Neural crest cell (in vitro differentiated cells): ENCODE measurements around the gene APOBR. TPM values are rescaled to one million over a fixed set of nuclear protein-coding genes. Genes with fewer than 3 reads are reported as not detected.

Experiments used
- DNase-seq: peaks from one replicate; pipeline ENCODE4 v3.0.0; 2021; ENCODE audit warnings: low read depth, mixed read lengths, low spot score
- H3K27ac Mint-ChIP-seq: one replicate; pipeline ENCODE4 v1.8.0; 2021; ENCODE audit warnings: mild to moderate bottlenecking, mixed read lengths; ENCODE audit not compliant: unreplicated experiment
- H3K27me3 Mint-ChIP-seq: 2 replicates; pipeline ENCODE4 v1.8.0; 2021; ENCODE audit warnings: low read depth, mild to moderate bottlenecking, mixed read lengths
- H3K36me3 Mint-ChIP-seq: 2 replicates; pipeline ENCODE4 v1.8.0; 2021; ENCODE audit warnings: low read depth, mild to moderate bottlenecking, mixed read lengths
- H3K4me1 Mint-ChIP-seq: 2 replicates; pipeline ENCODE4 v1.8.0; 2021; ENCODE audit warnings: mixed read lengths
- H3K4me3 Mint-ChIP-seq: one replicate; pipeline ENCODE4 v1.8.0; 2021; ENCODE audit warnings: mild to moderate bottlenecking, mixed read lengths
- H3K9me3 Mint-ChIP-seq: 2 replicates; pipeline ENCODE4 v1.8.0; 2021; ENCODE audit warnings: mixed read lengths
- CTCF ChIP-seq: fragments of 200-600 bp; sonication (generic); conservative IDR thresholded peaks from 2 replicates; pipeline ENCODE4 v1.5.0; 2021; ENCODE audit warnings: antibody characterized with exemption, mild to moderate bottlenecking
- total RNA-seq: library from RNA; stranded (reverse); gene quantifications from 2 replicates; pipeline ENCODE4 v1.2.1, GENCODE V29; 2021

APOBR gene
- total RNA-seq, 1 donor from 2014 or later, result 0.14 TPM

GRCh38 chr16:28537076-28537475, 42.6 kb downstream of the APOBR start:
- H3K9me3 Mint-ChIP-seq, result no peaks in the 10 kb centered on the region
- no peak for DNase-seq
- H3K4me1 Mint-ChIP-seq, result no peaks in the 10 kb centered on the region
- TF ChIP-seq CTCF, result no peak
- no peak overlapping the region for H3K4me3 Mint-ChIP-seq
- H3K27ac Mint-ChIP-seq, result peak overlapping the region; percentile 86
- no peaks in the 10 kb centered on the region for H3K27me3 Mint-ChIP-seq
- H3K36me3 Mint-ChIP-seq, result no peaks in the 10 kb centered on the region

DNA sequence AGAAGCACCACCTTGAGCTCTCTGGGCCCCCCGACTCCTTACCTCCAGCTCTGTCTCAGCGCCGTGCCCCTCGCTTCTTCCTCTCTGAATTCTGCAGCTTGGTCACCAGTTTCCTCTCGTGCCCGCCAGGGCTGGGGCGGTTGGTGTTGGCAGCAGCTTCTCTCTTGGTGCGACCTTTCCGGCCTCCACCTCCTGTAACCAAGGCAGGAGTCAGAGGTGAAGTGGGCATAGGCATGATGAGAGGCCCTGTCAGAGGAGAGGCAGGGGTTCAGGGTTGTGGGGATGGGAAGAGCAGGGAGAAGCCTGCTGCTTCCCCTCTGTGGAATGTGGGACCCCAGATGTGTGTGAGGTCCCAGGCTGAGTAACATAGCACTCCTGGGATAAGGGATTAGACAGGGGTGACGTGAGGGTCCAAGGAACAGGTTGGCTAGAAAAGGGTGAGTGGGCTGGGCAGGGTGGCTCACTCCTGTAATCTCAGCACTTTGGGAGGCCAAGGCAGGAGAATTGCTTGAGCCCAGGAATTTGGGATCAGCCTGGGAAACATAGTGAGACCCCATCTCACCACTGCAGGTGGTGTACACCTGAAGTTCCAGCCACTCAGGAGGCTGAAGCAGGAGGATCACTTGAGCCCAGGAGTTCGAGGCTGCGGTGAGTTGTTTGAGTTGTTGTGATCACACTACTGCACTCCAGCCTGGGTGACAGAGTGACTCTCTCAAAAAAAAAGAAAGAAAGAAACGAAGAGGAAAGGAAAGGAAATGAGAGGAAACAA, 43.7 kb downstream of the APOBR start:
- TF ChIP-seq CTCF, result no peak
- Mint-ChIP-seq H3K27me3 (no peaks in the 10 kb centered on the region), H3K27ac (peak overlapping the region; percentile 87)

DNA sequence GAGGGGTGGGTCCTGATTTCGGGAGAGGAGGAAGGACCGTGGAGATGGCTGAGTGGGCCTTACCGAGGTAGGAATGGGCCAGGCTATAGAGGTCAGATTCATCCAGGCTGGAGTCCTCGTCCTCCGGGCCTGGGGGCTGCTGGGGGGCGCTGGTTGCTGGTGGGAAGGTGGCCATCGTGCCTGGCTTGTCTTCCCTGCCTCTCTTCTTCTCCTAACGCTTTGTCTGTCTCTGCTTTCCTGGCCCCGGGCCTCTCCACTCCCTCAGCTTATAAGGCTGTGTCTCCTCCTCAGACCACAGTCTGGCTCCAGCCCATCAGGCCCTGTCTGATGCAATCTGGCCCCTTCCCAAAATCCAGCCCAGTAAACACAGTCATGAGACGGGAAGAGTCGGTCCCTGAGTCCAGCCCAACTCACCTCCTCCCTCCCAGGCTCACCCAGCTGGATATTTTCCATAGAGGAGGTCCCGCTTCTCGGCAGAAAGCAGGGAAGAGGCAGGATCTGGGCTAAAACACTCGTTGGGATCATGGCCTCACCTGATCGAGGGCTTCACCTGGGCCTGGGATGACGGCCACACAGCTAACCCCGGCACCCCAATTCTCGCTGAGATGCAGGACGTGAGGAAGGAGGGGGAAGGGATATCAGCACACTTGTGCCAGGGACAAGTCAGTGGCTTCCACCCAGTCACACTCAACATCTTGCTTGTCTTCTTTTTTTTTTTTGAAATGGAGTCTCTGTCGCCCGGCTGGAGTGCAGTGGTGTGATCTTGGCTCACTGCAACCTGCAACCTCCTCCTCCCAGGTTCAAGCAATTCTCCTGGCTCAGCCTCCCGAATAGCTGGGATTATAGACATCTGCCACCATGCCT, 44.5 kb downstream of the APOBR start, which contains the start of gene NUPR1:
TSS of gene NUPR1 (minus strand) at position 242 of the 864 bp plus-strand sequence. CDS start at position 175, 67 bp downstream.
- TF ChIP-seq CTCF, result no peak
- Mint-ChIP-seq H3K27me3 (no peaks in the 10 kb centered on the region), H3K27ac (peak within 1 kb of the TSS; percentile 87), H3K36me3 (no peaks in the 10 kb centered on the region), H3K4me1 (no peaks in the 10 kb centered on the region), H3K9me3 (no peaks in the 10 kb centered on the region), H3K4me3 (no peak within 1 kb of the TSS)
- DNase-seq, result no peak

More for the DNA sequence above, 43.7 kb downstream of the APOBR start:
- Mint-ChIP-seq H3K4me1 (no peaks in the 10 kb centered on the region), H3K36me3 (no peaks in the 10 kb centered on the region), H3K4me3 (no peak overlapping the region), H3K9me3 (no peaks in the 10 kb centered on the region)
- no peak for DNase-seq

- H3K4me3 Mint-ChIP-seq, result no peak overlapping the region
- no peaks in the 10 kb centered on the region for H3K36me3 Mint-ChIP-seq
Measured at GRCh38 chr16:28540346-28540745, 45.9 kb downstream of the APOBR start.

More at GRCh38 chr16:28540346-28540745, 45.9 kb downstream of the APOBR start:
- no peak for DNase-seq
- H3K27ac Mint-ChIP-seq, result no peak overlapping the region
- no peaks in the 10 kb centered on the region for H3K27me3 Mint-ChIP-seq
- no peaks in the 10 kb centered on the region for H3K9me3 Mint-ChIP-seq
- TF ChIP-seq CTCF, result no peak
- H3K4me1 Mint-ChIP-seq, result no peaks in the 10 kb centered on the region
